Transverse colon (tissue), 4 donors: ENCODE results near the gene ZBTB16.

Experiments used
- EP300 ChIP-seq: sonication (generic); formaldehyde crosslinking; IDR thresholded peaks from one replicate; pipeline ENCODE4 v1.6.1; 2017; ENCODE audit warnings: antibody characterized with exemption, low read depth
- POLR2A ChIP-seq: fragments of 450-650 bp; IDR thresholded peaks from one replicate; pipeline ENCODE4 v1.6.1; 2016; ENCODE audit warnings: antibody characterized with exemption, mild to moderate bottlenecking, moderate library complexity
- POLR2AphosphoS5 ChIP-seq, 3 donors: sonication (generic); formaldehyde crosslinking; IDR thresholded peaks; one replicate each; pipeline ENCODE4 v1.6.1; 2016; ENCODE audit warnings: antibody characterized with exemption in 3 of 3
- TF ChIP-seq, protein P1 (sequence below), 5 experiments: fragments of 200-600 bp in 3 of 5; fragments of 450-650 bp in 2 of 5; sonication (generic) in 3 of 5; IDR thresholded peaks; 1 replicate in 2 of 5; 2 replicates in 3 of 5; pipeline ENCODE4 v1.5.1; 2016 to 2017; ENCODE audit warnings: antibody characterized with exemption in 5 of 5, inconsistent platforms in 3 of 5, mild to moderate bottlenecking in 2 of 5, moderate library complexity in 1 of 5

DNA sequence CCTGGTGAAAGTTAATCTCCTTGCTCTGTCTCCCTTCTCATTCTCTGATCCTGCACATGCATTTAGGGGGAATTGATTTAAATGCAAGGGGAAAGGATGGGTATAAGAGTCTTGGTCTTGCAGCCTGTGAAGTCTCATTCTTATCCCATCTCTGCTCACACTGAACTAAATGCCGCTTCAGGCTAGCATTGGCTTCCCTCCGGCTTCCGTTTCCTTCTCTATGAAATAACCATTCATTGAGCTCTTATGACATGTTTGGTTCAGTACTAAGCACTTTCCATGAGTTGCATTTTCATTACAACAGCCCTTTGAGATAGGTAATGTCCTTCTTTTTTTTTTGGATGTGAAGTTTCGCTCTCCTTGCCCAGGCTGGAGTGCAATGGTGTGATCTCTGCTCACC lies 5.6 kb downstream of the ZBTB16 start:
- TF ChIP-seq, protein P1, sequence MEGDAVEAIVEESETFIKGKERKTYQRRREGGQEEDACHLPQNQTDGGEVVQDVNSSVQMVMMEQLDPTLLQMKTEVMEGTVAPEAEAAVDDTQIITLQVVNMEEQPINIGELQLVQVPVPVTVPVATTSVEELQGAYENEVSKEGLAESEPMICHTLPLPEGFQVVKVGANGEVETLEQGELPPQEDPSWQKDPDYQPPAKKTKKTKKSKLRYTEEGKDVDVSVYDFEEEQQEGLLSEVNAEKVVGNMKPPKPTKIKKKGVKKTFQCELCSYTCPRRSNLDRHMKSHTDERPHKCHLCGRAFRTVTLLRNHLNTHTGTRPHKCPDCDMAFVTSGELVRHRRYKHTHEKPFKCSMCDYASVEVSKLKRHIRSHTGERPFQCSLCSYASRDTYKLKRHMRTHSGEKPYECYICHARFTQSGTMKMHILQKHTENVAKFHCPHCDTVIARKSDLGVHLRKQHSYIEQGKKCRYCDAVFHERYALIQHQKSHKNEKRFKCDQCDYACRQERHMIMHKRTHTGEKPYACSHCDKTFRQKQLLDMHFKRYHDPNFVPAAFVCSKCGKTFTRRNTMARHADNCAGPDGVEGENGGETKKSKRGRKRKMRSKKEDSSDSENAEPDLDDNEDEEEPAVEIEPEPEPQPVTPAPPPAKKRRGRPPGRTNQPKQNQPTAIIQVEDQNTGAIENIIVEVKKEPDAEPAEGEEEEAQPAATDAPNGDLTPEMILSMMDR (IDR thresholded peaks at IDR 0.05): no peak
- TF ChIP-seq POLR2A: no peak
- no peak for TF ChIP-seq POLR2AphosphoS5 (IDR thresholded peaks at IDR 0.05)
- no peak for TF ChIP-seq EP300
